CD4-positive, alpha-beta T cell treated with Interleukin-12 subunit alpha and Interleukin-12 subunit beta, for 1 hour (primary cell): Measurements from ENCODE around the gene DNAH9.

ENCODE experiments used
- DNase-seq: peaks from one replicate; pipeline ENCODE4 v3.0.0-alpha.2; 2020

Gene DNAH9

GRCh38 chr17:11612956-11613355 is 14.7 kb downstream of the DNAH9 start:
- DNase-seq = no peak

- no peak for DNase-seq
These were observed 20.7 kb downstream of the DNAH9 start for GRCh38 chr17:11618861-11619566.

GRCh38 chr17:11622492-11622891 is 24.2 kb downstream of the DNAH9 start:
- no peak for DNase-seq

- DNase-seq = no peak
These were observed 26.7 kb downstream of the DNAH9 start for GRCh38 chr17:11624976-11625375.

GRCh38 chr17:11625878-11626277 is 27.6 kb downstream of the DNAH9 start:
- DNase-seq = no peak

GRCh38 chr17:11627301-11627940 is 29.2 kb downstream of the DNAH9 start:
- no peak for DNase-seq

- no peak for DNase-seq
These were observed 30.1 kb downstream of the DNAH9 start for GRCh38 chr17:11628374-11628773.

- DNase-seq = no peak
These were observed 30.6 kb downstream of the DNAH9 start for GRCh38 chr17:11628831-11629230.

- DNase-seq = no peak
These were observed 38.5 kb downstream of the DNAH9 start for GRCh38 chr17:11636771-11637170.

- no peak for DNase-seq
These were observed 39.5 kb downstream of the DNAH9 start for GRCh38 chr17:11637796-11638195.

GRCh38 chr17:11638700-11639265 is 40.5 kb downstream of the DNAH9 start:
- no peak for DNase-seq

GRCh38 chr17:11639736-11640462 is 41.6 kb downstream of the DNAH9 start:
- DNase-seq = no peak

- DNase-seq = no peak
These were observed 42.2 kb downstream of the DNAH9 start for GRCh38 chr17:11640463-11640814.

- no peak for DNase-seq
These were observed 43.4 kb downstream of the DNAH9 start for GRCh38 chr17:11641521-11642275.

- DNase-seq = no peak
These were observed 44.4 kb downstream of the DNAH9 start for GRCh38 chr17:11642655-11643054.

- DNase-seq = no peak
These were observed 45.6 kb downstream of the DNAH9 start for GRCh38 chr17:11643851-11644250.

GRCh38 chr17:11644265-11645212 is 46.3 kb downstream of the DNAH9 start:
- DNase-seq = peak; percentile 28

- DNase-seq = no peak
These were observed 47.2 kb downstream of the DNAH9 start for GRCh38 chr17:11645426-11645825.

GRCh38 chr17:11651089-11651488 is 52.8 kb downstream of the DNAH9 start:
- DNase-seq = no peak

- no peak for DNase-seq
These were observed 70.3 kb downstream of the DNAH9 start for GRCh38 chr17:11668618-11669017.

GRCh38 chr17:11671126-11671525 is 72.9 kb downstream of the DNAH9 start:
- DNase-seq = no peak

GRCh38 chr17:11682646-11683045 is 84.4 kb downstream of the DNAH9 start:
- no peak for DNase-seq
